Activated CD8-positive, alpha-beta memory T cell treated with anti-CD3 and anti-CD28 coated beads for 36 hours (primary cell): Measurements from ENCODE around the gene NAT14. TPM values are rescaled to one million over a fixed set of nuclear protein-coding genes. Genes with fewer than 3 reads are reported as not detected.

ENCODE experiments used
- CTCF ChIA-PET: fragments of 350-600 bp; sonication (Branson Sonifier 250); formaldehyde crosslinking; loops from one replicate; lab custom pipeline; 2021; ENCODE audit warnings: antibody characterized with exemption; lab: Charles Lee
- POLR2A ChIA-PET: fragments of 350-600 bp; sonication (Branson Sonifier 250); formaldehyde crosslinking; loops from one replicate; lab custom pipeline; 2021; ENCODE audit warnings: antibody characterized with exemption; lab: Charles Lee
- total RNA-seq, 2 experiments: library from RNA; stranded (reverse); gene quantifications; one replicate each; pipeline ENCODE4 v1.2.3, GENCODE V29; 2021

The NAT14 gene
- total RNA-seq, 2 experiments from 2014 or later = 32.7 to 33.1 TPM

DNA sequence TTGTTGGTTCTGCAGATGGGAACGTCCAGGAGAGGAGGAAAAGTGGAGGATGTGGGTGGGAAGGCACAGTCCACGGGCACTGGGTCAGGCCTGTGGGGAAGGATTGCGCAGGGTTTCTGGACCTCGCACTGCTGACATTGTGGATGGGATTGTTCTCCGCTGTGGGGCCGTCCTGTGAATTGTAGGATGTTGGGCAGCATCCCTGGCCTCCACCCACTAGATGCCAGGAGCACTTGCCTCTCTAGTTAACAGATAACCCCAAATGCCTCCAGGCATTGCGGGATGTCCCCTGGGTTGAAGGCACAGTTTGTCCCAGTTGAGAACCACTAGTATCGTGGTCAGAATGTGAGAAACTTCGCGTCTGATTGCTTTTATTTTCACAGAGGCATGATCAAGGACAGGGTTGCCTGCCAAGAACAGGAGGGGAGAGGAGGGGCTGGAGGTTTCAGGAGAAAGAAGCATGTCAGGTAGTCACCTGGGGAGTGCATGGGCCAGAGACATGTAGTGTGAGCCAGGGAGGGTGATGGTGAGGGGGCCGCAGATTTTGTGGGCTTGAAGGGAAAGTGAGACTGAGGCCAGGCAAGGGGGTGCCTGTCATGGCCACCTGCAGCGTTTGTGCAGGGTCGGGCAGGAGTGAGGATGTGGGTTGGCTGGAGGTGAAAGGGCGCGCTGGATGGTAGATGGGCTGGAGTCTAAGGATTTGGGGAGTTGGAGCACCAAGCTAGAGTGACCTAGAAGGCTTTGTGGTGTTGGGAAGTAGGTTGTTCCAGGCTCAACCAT, 5.3 kb upstream of the NAT14 start:
- POLR2A ChIA-PET = interaction anchor here (0.6 to 0.9 kb wide), 2 partner anchors 24 to 33 kb away, joined by 4 to 9 read pairs; no protein-coding TSS in a partner anchor
- CTCF ChIA-PET = interaction anchor here (1.1 to 3.5 kb wide), 3 partner anchors 13 to 24 kb away, joined by 3 to 21 read pairs (median 5); no protein-coding TSS in a partner anchor

DNA sequence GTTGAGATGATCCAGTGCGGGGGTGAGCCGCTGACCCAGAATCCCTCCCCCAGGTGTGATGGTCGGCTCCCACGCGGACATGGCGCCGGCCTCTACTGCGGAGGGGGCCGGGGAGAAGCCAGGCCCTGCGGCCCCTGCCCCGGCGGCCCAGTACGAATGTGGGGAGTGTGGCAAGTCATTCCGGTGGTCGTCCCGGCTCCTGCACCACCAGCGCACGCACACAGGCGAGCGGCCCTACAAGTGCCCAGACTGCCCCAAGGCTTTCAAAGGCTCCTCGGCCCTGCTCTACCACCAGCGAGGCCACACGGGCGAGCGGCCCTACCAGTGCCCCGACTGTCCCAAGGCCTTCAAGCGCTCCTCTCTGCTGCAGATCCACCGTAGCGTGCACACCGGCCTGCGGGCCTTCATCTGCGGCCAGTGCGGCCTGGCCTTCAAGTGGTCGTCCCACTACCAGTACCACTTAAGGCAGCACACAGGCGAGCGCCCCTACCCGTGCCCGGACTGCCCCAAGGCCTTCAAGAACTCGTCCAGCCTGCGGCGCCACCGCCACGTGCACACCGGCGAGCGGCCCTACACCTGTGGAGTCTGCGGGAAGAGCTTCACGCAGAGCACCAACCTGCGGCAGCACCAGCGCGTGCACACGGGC, 3.7 kb upstream of the NAT14 start:
- POLR2A ChIA-PET = interaction anchor here (0.5 kb wide), 1 partner anchor 13 kb away, joined by 5 read pairs; no protein-coding TSS in a partner anchor
- CTCF ChIA-PET = no interaction called here

DNA sequence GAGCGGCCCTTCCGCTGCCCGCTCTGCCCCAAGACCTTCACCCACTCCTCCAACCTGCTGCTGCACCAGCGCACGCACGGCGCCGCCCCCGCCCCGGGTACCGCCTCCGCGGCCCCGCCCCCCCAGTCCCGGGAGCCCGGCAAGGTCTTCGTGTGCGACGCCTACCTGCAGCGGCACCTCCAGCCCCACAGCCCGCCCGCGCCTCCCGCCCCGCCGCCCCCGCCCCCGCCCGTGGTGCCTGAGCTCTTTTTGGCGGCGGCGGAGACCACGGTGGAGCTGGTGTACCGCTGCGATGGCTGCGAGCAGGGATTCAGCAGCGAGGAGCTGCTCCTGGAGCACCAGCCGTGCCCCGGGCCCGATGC, 3.2 kb upstream of the NAT14 start:
- POLR2A ChIA-PET = interaction anchor here (0.5 kb wide), 1 partner anchor 13 kb away, joined by 5 read pairs; no protein-coding TSS in a partner anchor
- CTCF ChIA-PET = no interaction called here

DNA sequence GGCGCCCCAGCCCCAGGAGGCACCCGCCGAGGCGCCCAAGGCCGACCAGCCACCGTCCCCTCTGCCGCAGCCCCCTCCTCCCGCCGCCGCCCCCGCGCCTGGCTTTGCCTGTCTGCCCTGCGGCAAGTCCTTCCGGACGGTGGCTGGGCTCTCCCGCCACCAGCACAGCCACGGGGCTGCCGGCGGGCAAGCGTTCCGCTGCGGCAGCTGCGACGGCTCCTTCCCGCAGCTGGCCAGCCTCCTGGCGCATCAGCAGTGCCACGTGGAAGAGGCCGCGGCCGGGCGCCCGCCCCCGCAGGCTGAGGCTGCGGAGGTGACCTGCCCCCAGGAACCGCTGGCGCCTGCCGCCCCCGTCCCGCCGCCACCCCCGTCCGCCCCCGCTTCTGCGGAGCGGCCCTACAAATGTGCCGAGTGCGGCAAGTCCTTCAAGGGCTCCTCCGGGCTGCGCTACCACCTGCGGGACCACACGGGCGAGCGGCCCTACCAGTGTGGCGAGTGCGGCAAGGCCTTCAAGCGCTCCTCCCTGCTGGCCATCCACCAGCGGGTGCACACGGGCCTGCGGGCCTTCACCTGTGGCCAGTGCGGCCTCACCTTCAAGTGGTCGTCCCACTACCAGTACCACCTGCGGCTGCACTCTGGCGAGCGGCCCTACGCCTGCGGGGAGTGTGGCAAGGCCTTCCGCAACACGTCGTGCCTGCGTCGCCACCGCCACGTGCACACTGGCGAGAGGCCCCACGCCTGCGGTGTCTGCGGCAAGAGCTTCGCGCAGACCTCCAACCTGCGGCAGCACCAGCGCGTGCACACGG, 2.6 kb upstream of the NAT14 start:
- ChIA-PET CTCF (interaction anchor here (0.6 kb wide), 1 partner anchor 8 kb away, joined by 3 read pairs; no protein-coding TSS in a partner anchor), POLR2A (interaction anchor here (0.5 kb wide), 1 partner anchor 14 kb away, joined by 5 read pairs; no protein-coding TSS in a partner anchor)

DNA sequence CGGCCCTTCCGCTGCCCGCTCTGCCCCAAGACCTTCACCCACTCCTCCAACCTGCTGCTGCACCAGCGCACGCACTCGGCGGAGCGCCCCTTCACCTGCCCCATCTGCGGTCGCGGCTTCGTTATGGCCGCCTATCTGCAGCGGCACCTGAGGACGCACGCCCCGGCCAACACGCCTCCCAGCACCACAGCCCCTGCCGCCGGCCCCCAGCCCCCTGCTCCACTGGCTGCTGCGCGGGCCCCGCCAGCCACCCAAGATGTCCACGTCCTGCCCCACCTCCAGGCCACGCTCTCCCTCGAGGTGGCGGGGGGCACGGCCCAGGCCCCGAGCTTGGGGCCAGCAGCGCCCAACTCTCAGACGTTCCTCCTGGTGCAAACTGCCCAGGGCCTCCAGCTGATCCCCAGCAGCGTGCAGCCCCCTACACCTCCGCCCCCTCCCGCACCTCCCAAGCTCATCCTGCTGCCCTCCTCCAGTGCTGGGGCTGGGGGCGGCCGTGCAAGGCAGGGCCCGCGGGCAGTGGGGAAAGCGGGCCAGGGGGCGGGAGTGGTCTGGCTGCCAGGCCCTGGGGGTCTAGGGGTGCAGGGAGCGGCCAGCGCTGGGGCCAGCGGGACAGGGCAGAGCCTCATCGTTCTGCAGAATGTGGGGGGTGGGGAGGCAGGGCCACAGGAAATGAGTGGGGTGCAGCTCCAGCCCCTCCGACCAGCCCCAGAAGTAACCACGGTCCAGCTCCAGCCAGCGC, 1.9 kb upstream of the NAT14 start:
- POLR2A ChIA-PET = no interaction called here
- CTCF ChIA-PET = interaction anchor here (0.6 to 5.7 kb wide), 3 partner anchors 9 to 21 kb away, joined by 3 to 25 read pairs (median 3); no protein-coding TSS in a partner anchor

DNA sequence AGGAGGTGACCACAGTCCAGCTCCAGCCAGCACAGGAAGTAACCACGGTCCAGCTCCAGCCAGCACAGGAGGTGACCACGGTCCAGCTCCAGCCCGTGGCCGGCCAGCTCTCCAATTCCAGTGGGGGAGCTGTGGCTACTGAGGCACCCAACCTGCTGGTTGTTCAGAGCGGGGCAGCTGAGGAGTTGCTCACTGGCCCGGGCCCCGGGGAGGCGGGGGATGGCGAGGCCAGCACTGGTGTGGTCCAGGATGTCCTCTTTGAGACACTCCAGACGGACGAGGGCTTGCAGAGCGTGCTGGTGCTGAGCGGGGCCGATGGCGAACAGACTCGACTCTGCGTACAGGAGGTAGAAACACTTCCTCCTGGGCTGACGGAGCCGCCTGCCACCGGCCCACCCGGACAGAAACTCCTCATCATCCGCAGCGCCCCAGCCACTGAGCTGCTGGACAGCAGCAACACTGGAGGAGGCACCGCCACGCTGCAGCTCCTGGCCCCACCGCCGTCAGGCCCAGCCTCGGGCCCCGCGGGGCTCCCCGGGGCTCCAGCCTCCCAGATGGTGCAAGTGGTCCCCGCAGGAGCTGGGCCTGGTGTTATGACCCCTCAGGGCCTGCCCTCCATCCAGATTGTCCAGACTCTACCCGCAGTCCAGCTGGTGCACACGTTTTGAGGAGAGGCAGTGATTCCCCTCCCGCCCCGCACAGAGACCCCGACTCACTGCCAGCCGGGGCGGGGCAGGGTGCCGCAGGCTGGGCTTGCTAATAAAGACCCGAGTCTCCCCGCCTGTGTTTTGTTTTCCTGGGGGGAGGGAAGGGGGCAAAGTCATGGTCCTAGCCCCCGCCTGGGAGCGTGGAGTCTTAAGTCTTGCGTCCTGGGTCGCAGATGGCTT, 1.0 kb upstream of the NAT14 start:
- ChIA-PET CTCF (interaction anchor here (1.3 to 5.7 kb wide), 2 partner anchors 16 to 21 kb away, joined by 3 to 25 read pairs; no protein-coding TSS in a partner anchor), POLR2A (interaction anchor here (2.7 kb wide), 1 partner anchor 8 kb away, joined by 14 read pairs; the partner anchor contains the start of gene ZNF628)

DNA sequence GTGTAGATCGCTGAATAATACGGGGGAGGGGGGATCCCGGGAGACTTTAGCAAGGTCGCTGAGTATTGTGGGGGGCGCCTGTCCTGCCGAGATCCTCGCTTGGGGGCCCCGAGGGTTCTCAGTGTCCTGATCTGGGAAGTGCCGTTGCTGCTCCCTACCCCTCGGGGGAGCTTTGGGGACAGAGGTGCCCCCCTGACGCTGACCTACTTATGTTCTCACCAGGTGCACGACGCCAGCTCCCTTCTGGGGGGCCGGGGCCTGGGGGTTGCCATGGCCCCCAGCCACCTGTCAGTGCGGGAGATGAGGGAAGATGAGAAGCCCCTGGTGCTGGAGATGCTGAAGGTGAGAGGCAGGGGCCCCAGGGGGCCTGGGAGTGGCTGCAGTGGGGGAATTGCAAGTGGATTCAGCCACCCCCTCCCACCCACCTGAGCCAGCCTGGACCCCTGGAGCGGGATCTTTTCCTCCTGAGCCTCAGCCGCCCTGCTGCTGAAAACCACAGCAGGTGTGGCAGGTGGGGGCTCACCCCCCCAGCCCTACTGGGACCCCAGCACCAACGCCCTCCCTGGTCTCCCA, 537 bp downstream of the NAT14 start:
- CTCF ChIA-PET = interaction anchor here (0.6 to 5.7 kb wide), 4 partner anchors 9 to 121 kb away, joined by 4 to 25 read pairs (median 5); partner anchors contain the start of gene ZNF865

DNA sequence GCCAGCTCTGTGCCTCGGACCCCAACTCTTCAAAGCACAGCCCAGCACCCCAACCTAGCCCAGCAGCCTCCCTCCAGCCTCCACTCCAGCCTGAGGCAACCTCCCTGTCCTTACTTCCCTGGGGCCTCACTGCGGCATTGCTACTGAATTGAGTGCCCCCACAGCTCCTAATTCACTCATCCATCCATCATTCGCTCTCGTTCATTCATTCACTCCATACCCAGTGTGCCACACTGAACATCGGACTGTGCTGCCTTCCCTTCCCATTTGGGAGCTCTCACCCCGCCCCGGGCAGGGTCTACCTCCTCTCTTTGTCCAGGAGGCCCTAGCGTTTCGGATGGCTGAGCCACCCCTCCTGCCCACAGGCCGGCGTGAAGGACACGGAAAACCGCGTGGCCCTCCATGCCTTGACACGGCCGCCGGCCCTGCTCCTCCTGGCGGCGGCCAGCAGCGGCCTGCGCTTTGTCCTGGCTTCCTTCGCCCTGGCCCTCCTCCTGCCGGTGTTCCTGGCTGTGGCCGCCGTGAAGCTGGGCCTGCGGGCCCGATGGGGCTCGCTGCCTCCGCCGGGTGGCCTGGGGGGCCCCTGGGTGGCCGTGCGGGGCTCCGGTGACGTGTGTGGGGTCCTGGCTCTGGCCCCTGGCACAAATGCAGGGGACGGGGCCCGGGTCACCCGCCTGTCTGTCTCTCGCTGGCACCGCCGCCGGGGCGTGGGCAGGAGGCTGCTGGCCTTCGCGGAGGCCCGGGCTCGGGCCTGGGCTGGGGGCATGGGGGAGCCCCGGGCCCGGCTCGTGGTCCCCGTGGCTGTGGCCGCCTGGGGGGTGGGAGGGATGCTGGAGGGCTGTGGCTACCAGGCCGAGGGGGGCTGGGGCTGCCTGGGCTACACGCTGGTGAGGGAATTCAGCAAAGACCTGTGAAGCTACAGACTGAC, 1.3 kb downstream of the NAT14 start:
- POLR2A ChIA-PET = interaction anchor here (2.7 kb wide), 1 partner anchor 10 kb away, joined by 14 read pairs; the partner anchor contains the start of gene ZNF628
- CTCF ChIA-PET = interaction anchor here (0.5 to 5.7 kb wide), 4 partner anchors 12 to 142 kb away, joined by 3 to 25 read pairs (median 6); partner anchors contain the start of gene ZNF865

More for the DNA sequence above, 537 bp downstream of the NAT14 start:
- POLR2A ChIA-PET = interaction anchor here (2.7 kb wide), 1 partner anchor 9 kb away, joined by 14 read pairs; the partner anchor contains the start of gene ZNF628

DNA sequence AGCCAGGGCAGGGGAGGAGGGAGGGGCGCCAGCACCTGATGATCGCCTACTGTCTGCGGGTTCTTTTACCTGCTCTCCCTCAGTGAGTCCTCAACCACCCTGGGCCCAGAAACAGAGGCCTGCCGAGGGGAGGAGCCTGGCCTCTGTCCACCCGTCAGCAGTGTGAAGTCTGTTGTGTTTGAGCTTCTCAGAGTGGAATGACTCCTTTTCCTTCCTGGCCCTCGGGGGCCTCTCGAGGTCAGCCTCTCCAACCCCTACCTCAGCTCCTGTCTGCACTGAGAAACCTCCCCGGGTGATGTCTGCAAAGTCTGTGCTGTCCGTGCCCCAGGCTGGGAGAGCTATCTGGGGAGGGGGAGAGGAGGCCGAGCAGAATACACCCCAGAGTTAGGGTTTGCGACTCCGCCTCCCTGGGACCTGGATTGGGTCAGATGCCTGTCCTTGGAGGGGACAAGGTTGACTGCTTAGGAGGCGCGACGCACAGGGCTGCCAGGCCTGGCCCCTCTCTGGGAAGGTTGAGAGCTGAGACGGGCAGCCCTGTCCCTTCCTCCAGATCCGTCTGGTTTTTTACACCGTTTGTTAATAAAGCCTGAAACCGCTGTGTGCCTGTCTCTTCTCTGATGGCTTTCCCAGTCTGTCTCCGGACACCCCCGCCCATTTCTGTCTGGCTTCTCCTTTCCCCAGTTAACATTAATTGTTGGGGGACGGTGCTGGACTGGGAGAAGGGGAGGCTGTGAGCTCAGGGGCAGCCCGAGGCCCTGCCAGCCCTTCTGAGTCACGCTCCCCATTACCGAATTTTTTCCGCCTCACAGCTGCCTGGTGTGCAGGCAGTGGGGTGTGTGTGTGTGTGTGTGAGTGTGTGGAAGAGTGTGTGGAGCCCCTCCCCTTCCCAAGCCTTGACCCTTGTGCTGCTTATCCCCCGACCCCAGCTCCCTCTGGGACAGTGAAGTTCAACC, 2.3 kb downstream of the NAT14 start:
- CTCF ChIA-PET = interaction anchor here (1.5 to 5.7 kb wide), 3 partner anchors 11 to 119 kb away, joined by 5 to 25 read pairs (median 6); partner anchors contain the start of gene ZNF865
- POLR2A ChIA-PET = interaction anchor here (2.7 kb wide), 1 partner anchor 11 kb away, joined by 14 read pairs; the partner anchor contains the start of gene ZNF628

DNA sequence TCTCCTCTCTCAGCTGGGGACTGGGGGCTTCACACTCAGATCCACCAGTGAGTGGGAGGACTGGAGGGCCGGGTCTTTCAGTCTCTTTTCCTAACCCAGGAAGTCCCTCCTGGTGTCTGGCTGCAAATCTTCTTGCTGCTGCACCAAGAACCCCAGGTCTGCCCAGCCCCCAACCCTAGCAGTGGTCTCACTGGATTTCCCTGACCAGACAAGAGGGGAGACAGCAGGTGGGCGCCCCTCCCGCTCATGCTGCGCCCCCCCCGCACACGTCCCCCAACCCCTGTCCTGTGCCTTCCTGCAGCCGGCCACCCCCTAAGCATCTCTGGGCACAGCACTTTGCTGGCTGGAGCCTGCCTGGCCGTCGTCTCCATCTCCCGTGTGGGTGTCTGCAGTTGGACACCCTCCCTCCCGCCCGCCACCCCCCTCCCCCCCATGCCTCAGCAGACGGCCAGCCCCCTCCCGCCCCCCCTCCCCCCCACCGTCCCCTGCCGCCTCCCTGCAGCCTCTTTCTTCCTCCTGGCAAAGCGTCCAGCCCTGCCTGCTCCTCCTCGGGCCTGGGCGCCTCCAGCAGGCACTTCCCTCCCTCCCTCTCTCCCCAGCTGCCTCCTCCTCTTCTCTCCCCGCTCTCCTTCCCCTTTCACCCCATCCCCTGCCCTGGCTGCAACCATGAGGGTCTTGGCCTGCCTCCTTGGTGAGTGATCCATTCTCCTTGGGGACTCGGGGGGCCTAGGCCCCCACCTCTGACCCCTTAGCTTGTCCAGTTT, 3.1 kb downstream of the NAT14 start, which contains the start of gene SSC5D:
SSC5D (plus strand) TSS at position 513 of the 764 bp plus-strand sequence; CDS start at position 667, 154 bp downstream.
- POLR2A ChIA-PET = no interaction called here
- CTCF ChIA-PET = interaction anchor here (1.5 to 5.7 kb wide), 2 partner anchors 10 to 16 kb away, joined by 6 to 25 read pairs; no protein-coding TSS in a partner anchor

DNA sequence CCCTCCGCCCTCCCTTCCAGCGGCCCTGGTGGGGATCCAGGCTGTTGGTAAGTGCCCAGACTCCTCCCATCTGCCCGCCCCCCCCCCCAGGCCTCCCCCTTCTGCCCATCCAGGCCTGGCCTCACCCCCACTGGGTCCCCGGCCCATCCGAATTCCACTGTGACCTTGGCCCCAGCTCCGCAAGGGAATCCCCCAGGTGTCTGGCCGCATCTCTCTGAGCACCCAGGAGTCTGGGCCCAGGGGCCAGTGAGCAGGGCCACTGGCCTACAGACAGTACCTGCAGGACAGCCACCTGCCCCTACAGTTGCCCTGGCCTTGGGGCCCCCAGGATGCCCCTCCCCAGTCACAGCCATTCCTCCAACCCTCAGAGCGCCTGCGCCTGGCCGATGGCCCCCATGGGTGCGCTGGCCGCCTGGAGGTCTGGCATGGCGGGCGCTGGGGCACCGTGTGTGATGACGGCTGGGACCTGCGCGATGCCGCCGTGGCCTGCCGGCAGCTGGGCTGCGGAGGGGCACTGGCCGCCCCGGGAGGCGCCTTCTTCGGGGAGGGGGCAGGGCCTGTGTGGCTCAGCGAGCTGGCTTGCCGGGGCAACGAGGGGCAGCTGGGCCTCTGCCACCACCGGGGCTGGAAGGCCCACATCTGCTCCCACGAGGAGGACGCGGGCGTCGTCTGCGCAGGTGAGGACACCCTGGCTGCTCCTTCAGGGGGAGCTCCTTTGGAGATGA, 4.2 kb downstream of the NAT14 start:
- ChIA-PET CTCF (interaction anchor here (5.7 kb wide), 1 partner anchor 15 kb away, joined by 25 read pairs; no protein-coding TSS in a partner anchor), POLR2A (no interaction called here)

DNA sequence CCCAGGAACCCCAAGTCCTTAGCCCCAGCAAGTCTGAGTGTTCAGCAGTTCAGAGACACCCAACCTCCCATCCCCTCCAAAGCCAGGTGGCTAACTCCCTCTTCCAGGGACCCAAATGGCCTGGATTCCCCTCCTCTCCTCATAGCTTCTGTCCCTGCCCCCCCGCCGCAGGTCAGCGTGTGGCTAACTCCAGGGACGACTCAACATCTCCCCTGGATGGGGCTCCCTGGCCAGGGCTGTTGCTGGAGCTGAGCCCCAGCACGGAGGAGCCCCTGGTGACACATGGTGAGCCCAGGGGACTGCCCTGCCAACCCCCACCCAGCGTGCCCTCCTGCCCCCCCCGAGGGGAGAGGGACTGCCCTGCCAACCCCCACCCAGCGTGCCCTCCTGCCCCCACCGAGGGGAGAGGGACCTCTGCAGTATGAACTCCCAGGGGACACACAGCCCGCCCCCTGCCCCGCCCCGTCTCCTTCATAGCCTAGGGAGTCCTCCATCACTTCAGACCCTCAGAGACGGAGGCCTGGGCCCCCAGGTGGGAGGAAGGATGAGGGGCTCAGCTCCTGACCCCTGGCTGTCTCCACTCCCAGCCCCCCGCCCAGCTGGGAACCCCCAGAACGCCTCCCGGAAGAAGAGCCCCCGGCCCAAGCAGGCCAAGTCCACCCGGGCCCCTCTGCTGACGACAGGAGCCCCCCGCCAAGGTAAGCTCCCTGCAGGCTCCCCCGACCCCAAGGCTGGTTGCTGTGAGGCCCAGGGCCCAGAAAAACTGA, 4.9 kb downstream of the NAT14 start:
- ChIA-PET CTCF (interaction anchor here (1.9 kb wide), 1 partner anchor 22 kb away, joined by 6 read pairs; no protein-coding TSS in a partner anchor), POLR2A (no interaction called here)
